NAMALWA (cell line): ENCODE measurements around the gene CORO2A.

Experiments used
- DNase-seq: peaks from one replicate; pipeline ENCODE4 v3.0.0-alpha.2; 2015; ENCODE audit warnings: low spot score

The CORO2A gene

DNA sequence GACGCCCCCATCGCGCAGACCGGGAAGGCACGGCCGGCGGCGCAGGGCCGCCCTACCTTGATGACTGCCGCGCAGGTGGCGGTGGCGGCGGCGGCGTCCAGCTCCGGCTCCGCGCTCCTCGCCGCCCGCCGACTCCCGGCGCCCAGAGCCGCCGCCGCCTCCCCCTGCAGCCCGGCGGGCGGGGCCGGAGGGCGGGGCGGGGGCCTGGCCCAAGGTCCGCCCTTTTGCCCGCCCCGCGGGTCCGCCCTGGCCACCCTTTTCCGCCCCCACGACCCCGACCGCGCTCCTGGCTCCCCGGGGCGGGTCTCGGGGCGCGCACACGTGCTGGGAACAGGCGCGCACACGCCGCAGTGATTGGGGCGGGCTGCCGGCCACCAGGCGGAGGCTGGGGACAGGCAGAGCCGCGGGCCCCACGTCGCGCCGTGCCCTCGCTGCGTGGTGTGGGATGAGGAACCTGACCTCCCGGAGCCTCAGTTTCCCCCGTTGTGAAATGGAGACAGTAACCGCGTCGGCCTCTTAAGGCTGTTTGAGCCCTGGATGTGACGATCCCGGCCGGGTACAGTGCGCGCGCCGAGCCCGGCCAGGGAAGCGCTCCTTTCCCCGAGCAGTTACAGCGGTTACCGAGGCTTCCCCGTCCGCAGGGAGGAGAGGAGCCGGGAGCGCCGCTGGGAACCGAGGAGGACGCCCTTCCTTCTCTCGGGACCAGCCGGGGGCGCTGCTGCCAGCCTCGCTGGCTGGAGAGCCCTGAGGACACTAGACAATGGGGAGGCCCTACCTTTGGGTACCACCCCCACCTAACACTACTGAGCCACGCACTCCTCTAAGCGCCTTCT is at the start of gene CORO2A:
CORO2A (minus strand) TSS at position 135 of the 833 bp plus-strand sequence. CDS start 34,977 bp downstream, outside the sequence.
- peak; percentile 19 for DNase-seq

GRCh38 chr9:98241357-98242300 is 49.2 kb upstream of the CORO2A start:
- DNase-seq = no peak

DNA sequence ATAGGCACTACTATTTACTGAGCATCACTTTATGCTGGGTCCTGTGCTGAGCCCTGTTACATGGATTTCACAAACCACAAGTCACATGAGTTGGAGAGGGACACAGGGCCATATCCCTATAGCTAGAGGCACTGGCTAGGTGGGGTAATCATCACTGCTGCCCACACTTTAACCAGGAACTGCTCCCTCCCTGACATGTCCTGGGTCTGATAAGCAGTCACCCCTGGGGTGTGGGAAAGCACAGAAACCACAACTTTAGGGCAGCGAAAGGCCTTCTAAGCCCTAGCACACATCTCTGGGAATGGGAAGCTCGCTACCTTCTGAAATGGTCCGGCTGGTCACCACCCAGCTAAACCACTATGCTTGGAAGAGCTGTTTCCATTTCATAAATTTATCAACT is 48.0 kb upstream of the CORO2A start:
- no peak for DNase-seq

GRCh38 chr9:98236901-98237487 is 44.6 kb upstream of the CORO2A start:
- no peak for DNase-seq

DNA sequence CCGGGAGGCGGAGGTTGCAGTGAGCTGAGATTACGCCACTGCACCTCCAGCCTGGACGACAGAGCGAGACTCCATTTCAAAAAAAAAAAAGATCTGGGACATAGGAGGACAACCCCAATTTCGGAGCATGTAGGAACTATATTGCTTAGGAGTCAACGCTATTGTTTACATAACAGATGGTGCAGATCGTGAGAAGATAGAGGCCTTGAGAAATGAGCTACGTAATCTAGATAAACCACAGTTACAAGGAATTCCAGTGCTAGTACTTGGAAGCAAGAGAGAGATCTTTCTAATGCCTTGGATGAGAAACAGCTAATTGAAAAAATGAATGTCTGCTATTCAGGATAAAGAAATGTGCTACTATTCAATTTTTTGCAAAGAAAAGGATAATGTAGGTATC is 42.7 kb upstream of the CORO2A start:
- no peak for DNase-seq

- no peak for DNase-seq
These were observed 41.9 kb upstream of the CORO2A start for GRCh38 chr9:98234245-98234825.

DNA sequence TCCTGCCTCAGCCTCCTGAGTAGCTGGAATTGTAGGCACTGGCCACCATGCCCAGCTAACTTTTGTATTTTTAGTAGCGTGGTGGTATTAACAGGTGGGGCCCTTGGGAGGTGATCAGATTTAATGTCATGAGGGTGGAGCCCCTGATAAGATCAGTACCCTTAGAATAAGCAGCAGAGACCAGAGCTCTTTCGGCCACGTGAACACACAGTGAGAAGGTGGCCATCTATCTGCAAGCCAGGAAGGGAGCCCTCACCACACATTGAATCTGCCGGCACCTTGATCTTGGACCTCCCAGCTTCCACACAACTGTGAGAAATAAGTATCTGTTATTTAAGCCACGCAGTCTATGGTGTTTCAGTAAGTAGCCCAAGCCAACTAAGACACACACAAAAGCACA is 40.5 kb upstream of the CORO2A start:
- no peak for DNase-seq

GRCh38 chr9:98231770-98232478 is 39.5 kb upstream of the CORO2A start:
- no peak for DNase-seq

DNA sequence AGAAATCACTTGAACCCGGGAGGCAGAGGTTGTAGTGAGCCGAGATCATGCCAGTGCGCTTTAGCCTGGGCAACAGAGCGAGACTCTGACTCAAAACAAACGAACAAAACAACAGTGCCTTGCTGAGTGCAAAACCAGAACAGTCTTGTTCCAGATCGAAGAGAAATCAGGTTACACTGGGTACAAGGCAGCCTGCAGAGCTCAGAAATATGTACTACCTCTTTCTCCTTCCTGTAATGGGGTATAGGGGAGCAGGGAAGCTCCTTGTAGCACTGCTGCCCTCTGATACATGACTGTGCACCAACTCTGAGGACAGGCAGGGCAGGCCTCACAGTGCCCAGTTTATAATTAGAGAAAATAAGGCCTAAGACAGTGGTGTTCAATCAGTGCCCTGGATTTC is 38.4 kb upstream of the CORO2A start:
- no peak for DNase-seq

DNA sequence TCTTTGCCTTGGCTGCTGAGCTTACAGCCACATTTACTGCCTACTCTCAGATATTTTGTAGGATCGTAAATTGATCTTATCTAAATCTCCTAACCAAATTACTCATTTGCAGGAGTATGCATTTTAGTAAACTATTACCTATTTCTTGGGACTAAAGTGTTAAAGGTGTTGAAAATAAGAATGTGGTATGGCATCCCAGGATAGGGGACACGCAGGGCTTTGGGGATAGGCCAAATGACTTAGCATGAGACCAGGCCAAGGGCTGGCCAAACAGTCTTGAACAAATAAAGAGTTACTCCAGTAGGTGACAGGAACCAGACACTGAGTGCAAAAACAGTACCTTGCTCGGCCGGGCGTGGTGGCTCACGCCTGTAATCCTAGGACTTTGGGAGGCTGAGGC is 37.9 kb upstream of the CORO2A start:
- DNase-seq = no peak

GRCh38 chr9:98229620-98230019 is 37.2 kb upstream of the CORO2A start:
- DNase-seq = no peak

DNA sequence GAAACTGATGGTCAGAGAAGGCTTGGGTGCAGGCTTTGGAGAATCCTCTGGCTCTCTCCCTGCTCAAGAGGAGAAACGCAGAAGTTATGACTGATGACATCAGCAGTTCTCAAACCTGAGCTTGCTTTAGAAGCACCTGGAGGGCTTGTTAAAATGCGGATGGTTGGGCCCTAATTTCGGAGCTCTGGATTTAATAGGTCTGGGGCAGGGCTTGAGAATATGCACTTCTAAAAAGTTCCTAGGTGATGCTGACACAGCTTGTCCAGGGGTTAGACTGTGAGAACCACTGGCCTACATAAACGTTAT is 36.6 kb upstream of the CORO2A start:
- no peak for DNase-seq

DNA sequence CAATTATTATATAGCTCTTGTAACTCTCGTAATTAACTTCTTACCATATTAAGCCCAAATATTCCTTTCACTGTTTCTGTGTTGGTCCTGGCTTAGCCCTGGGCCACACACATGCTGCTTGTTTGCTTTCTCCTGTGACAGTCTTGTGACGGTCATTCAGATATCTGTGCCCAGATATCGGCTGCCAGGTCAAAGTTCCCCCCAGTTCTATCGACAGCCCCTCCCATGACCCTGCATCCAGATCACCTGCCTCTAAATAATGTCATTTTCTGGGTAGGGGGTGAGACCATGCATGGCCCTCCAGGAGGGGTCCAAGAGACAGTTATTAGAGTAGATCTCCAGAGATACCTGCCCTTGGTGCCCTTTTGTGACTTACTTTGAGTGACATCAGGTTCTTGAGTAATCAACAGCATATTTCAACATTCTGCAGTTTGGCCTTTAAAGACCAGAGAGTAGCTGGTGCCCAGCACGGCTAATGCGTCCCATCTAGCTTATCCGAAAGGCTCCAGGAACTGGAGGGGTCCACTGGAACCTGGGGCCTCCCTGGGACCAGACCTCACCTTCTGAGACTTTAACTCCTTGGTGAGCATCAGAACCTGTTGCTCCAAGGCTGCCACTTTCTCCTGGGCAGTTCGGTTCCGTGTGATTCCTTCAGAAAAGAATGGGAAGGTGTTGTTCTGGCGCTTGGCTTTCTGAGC is 36.1 kb upstream of the CORO2A start:
- DNase-seq = no peak

DNA sequence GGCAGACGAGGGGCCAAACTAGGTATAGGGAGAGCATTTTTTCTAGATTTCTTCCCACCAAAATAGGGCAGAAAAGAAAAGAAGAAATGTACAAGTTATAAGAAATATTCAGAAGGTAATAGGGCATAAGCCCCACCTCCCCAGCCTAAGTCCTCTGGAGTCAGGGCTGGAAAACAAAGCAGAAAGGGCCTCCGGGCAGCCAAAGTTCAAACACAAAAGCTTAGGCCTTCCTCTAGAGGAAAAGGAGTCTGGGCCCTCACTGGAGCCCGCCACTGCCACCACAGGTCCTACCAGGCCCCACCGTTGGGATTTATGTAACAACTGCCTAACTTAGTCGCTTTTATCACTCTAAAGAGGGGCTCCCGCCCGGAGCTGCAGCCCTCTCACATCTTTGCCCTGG is 35.4 kb upstream of the CORO2A start:
- no peak for DNase-seq

- DNase-seq = no peak
These were observed 34.5 kb upstream of the CORO2A start for GRCh38 chr9:98226957-98227356.

DNA sequence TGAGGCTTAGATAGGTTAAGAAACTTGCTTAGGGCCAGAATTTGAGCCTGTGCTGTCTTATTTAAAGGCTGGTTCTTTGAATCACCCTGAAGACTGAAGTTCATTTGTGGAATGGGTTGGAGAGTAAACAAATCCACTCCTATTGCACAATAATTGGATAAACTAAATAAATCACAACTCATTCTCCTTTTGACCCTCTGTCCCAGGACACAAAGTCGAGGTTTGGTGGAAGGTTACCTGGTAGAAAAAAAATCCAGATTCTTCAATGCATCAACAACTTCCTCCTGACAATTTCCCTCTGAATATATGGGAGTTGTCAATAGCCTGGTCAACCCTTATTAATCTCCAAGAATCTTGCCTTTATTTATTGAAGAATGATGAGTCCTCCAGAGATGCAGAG is 34.1 kb upstream of the CORO2A start:
- DNase-seq = no peak

DNA sequence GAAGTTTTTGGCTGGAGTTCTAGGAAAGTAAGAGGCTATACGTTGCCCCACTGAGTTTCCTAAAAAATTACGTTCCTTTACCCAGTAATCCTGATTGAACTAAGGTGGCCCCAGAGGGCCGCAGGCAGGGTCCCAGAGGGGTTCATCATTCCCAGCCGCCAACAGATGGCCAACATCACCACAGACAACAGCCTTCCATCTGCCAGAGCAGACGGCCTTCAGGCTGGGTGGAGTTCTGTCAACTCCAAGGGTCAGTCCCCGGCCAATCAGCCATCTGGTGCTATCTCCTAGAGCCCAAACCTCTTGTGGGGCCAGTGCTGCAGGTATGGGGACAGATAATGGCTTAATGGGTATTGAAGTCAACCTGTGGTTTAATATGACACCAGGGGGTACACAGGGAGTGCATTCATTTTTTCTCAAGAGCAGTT is 32.6 kb upstream of the CORO2A start:
- no peak for DNase-seq

DNA sequence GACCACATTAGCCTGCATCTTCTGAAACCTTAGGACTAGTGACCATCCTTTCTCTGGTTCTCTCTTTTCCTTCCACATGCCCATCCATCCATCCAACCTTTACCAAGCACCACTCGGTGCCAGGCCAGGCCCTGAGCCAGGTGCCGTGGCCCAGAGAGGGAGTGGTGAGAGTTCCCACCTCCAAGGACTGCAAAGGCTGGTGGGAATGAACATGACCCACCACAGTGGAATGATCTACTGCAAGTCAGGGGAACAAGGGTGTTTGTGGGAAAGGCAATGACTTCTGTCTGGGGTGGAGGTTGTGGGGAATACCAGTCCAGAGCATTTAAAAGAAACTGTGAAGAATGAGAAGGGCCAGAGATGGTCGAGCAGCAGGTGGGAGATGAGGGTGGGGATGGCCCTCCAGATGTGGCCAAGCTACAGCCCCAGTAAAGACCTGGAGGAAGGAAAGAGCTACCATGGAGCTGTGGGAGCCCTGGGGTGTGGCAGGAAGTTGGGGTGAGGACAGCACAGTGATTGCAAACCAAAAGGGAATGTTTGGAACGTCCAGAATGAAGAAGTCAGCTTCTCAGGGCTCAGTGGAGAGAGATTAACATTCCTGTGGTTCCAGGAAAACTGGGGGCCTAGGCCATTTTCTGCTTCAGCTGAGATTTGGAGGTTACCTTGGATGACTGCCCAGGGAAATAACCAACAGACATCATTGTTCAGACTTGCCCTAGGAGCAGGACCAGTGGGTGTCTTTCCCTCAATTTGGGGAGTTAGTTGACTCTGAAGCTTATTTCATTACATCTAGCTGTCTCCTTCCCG is 30.7 kb upstream of the CORO2A start:
- DNase-seq = no peak

GRCh38 chr9:98220911-98221310 is 28.5 kb upstream of the CORO2A start:
- DNase-seq = no peak

DNA sequence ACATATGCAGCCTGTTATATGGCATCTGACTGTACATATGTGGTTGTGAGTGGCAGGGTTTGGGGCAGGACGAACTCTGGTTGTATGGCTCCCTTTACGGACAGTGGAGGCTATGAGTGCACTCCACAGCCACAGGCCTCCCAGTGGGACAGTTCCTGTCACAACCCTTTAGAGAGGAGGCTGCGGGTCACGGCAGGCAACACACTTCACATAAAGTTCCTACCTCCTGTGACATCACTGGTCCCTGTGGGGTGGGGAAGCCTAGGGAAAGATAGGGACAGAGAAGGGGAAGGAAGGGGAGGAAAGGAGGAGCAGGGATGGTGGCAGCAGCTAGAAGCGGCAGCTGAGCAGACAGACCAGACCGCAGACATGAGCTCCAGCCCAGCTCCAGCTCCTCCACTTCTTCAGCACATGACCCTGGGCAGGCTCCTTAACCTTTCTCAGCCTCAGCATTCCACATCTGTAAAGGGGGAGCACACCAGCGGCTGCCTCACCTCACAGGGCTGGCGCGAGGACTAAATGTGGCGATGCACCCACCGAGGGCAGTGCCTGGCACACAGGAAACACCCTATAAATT is 27.4 kb upstream of the CORO2A start:
- no peak for DNase-seq
